GM18519 (cell line): ENCODE data around the gene CNTLN.
"Not testable (repeated sequence)": the region's sequence is repeated elsewhere in the genome, so short reads cannot be mapped to it uniquely, and the experiment has no call there.

Source experiments
- ATAC-seq: cut with Tn5 transposase; IDR thresholded peaks from one replicate; pipeline ENCODE4 v1.9.1; 2021; ENCODE audit warnings: mild to moderate bottlenecking, moderate library complexity; ENCODE audit not compliant: unreplicated experiment, low FRiP score

CNTLN gene

DNA sequence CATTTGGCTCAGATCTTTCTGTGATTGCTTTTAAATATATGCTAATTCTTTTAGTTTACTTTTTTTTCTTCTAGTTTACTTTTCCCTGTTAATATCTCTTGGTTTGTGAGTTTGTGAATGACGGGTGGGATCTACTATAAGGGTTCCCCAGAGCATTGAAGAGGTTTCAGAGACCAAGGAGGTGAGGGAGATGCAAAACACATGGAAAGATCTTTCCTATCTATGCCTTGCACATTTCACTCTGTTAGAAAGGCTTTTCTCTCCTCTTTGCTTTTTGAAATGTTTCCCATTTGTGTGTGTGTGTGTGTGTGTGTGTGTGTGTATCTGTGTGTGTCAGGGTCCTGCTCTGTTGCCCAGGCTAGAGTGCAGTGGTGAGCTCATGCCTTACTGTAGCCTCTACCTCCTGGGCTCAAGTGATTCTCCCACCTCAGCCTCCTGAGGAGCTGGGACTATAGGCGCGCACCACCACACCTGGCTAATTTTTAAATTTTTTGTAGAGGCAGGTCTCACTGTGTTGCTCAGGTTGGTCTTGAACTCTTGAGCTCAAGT, 50.7 kb downstream of the CNTLN start:
- no peak for ATAC-seq

DNA sequence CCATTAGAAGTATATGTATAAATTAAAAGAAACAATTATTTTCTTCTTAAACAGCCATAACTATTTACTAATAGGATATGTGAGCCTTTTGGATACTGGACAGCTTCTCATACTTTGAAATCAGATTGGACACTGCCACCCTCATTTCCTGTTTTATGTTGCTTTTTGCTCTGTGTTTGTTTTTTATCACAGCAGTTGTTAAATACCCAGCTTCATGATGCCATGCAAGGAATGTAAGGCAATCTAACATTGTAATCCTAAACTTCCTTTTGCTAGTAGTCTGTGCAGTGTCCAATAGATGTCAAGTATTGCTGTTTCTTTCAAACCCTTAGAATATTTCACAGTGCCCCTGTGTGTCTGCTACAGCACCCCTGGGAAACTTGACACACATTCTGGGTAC, 56.2 kb downstream of the CNTLN start:
- no peak for ATAC-seq

DNA sequence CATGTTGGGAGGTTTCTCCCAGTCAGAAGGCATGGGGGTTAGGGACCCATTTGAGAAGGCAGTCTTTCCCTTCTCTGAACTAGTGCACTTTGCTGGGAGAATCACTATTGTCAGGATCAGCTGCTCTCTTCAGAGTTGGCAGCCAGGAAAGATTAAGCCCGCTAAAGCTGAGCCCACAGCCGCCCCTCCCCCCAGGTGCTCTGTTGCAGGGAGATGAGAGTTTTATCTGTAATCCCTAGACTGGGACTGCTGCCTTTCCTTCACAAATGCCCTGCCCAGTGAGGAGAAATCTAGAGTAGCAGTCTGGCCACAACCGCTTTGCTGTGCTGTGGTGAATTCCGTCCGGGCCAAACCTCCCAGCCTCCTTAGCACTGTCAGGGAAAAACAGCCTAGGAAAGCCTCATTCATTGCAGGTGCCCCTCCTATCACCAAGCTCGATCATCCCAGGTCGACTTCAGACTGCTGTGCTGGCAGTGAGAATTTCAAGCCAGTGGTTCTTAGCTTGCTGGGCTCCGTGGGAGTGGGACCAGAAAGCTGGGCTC, 69.8 kb downstream of the CNTLN start:
- ATAC-seq = no peak

DNA sequence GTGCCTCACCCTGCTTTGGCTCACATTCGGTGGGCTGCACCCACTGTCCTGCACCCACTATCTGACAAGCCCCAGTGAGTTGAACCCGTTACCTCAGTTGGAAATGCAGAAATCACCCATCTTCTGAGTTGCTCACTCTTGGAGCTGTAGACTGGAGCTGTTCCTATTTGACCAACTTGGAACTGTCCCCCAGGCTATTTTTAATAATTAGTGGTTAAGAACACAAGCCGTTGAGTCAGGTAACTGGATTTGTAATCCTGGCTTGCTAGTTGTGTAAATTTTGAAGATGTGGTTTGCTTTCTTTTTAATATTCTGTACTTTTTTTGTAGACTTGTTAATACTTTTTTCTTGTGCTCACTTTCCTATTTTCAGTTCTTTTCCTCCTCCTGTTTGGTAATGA, 81.2 kb downstream of the CNTLN start:
- ATAC-seq = no peak

DNA sequence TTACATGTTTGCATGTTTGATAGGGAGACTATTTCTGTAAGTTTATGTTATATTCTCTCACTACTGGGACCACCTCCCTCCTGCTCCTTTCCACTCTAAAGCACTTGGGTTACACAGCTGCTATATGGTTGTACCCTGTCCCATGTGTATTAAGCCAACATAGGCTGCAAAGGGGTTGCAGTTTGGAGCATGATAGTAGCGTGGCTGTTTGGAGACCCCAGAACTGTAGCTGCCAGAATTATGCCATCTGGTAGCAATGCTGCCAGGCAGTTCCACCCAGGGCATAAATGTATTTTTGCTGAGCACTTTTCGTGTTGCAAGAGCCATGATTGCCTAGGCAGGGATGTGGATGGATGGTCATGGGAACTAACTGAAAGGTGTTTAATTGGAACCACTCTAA, 81.8 kb downstream of the CNTLN start:
- ATAC-seq = no peak

DNA sequence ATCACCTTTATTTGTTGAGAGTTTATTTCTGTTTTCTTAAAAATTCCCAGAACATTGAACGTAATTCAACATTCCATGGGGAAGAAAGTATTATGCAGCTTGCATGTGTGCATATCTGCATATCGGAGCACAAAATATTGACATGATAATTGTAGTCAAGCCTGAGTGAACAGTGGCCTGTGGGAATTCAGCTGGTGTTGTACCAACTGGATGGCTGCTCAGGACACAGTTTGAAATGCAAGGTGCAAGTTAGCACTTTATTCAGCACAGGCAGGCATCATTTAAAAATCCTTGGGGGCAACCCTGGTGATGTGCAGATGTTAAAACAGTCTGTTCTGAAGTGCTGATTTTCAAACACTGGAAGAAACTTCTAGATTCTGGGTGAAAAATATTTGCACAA, 82.4 kb downstream of the CNTLN start:
- ATAC-seq = no peak

DNA sequence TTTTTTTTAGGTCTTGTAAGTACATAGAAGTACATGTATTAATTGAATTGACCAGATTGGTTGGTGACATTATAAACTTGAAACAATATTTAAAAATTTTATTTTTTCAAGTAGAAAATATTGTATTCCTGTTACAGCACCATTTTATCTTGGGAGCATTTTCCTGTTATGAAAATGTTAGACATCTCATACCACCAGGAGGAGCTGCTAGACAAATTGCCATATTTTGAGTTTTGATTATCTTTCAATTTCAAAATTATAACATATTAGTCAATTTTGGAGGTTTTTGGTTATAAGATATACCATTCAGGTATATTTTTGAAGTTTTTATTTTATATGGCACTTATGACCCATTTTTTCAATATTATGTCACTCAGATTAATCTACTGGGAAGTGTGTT, 84.4 kb downstream of the CNTLN start:
- ATAC-seq = no peak

DNA sequence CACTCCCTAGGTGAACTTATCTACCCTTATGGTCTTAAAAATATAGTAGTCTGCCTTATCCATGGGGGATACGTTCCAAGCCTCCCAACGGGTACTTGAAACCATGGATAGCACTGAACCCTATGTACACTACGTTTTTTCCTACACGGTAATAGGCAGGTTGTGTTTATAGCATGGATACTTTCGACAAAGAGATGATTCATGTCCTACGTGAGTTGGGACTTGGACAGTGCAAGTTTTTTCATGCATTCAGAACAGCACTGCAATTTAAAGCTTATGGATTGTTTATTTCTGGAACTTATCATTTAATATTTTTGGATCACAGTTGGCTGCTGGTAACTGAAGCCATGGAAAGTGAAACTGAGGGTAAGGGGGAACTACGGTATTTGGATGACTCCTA, 88.1 kb downstream of the CNTLN start:
- ATAC-seq = no peak

DNA sequence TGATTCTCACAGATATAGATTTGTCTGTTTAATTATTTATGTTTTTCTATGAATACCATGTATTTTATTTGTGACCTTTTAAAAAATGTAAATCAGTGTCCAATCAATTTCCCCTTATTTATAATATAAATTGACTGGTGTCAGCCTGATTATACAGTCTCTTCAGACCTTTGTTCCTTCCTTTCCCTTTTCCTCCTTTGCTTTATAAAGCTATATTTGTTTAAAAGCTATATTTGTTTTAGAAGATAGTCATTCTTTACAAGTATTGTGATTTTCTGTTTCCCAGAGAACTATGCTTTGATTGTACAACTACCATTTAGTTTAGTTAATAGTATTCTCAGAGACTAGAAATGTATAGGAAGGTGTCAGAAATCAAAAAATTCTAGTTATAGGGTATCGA, 90.6 kb downstream of the CNTLN start:
- ATAC-seq = no peak

DNA sequence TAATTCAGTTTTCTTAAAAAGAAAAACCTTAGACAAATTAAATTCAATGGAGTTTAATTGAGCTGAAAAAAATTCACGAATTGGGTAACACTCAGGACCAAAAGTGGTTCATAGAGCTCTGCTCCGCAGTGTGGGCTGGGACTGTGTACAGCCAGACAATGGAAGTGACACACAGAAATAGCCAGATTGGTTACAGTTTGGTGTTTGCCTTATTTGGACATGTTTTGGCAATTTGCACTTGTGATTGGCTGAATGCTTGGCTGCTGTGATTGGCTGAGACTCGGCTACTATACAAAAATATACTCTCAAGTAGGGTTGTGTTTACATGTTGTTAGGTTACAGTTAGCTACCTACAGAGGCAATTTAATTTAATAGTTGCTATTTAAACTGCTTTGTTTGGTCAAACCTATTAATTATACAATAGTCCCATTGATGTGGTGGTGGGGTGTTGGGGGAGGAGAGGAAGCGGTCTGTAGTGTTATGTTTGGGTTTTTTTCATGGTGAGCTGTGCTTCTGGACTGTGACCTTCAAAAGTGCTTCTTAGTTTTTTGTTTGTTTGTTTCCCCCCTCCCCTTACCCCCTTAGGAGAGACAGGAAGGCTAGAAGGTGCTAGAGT, 95.2 kb downstream of the CNTLN start:
- no peak for ATAC-seq

DNA sequence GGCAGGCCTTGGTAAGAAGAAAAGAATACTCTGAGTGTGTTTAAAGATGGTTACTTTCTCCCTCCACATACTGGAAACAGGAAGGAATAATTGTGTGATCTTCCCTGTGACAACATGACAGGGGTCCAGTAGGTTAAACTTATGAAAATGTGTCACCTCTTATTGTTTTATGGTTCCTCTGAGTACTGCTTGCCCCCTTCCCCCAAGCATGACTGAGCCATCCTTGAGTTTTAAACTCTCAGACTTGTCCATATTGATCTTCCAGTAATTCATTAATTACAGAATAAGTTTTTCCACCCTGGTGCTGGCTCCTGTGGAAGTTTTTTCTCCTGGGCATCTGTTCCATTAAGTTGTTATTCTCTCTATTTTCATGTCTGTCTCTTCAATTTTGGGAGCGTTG, 95.8 kb downstream of the CNTLN start:
- no peak for ATAC-seq

DNA sequence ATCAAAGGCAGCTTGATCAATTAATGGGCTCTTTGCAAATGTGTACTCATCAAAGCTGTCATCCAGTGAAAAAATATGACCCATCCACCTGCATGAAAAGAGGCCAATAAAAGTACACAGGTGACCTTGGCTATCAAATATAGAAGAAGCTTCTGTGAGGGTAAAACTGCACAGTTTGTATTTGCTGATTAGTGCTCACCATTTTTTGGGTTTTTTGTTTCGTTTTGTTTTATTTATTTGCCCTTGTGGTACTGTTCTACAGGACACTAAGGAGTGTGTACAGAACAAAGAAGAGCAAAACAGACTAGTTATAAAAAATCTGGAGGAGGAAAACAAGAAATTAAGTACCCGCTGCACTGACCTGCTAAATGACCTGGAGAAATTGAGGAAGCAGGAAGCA, 101.3 kb downstream of the CNTLN start:
- no peak for ATAC-seq

DNA sequence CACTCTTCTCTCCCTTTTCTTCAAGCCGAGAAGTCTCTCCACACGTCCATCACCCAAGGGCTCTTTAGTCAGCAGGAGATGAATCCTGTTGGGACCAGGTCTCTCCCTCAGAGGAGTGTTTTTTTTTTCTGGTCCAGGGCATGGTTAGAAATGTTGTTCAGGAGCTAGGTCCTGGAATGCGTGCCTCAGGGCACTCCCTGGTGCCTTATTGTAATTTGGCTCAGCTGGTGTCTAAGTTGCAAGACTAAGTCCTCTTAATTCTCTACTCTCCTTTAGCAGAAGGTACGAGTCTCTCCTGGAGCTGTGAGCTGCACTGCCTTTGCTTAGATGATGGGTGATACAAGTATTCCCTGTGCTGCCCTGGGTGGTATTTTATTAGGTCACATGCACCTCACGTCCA, 111.9 kb downstream of the CNTLN start:
- no peak for ATAC-seq

DNA sequence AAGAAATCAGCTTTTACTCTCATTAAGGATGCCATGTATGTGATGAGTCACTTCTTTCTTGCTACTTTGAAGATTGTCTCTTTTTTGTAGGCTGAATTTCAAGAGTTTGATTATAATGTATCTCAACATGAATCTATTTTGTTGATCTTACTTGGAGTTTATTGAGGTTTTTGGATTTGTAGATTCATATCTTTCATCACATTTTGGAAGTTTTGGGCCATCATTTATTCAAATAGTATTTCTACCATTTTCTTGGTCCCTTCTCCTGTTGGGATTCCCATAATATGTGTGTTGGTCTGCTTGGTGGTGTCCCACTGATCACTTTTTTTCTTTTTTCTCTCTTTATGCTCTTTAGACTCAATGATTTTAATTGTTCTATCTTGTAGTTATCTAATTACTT, 116.3 kb downstream of the CNTLN start:
- no peak for ATAC-seq

DNA sequence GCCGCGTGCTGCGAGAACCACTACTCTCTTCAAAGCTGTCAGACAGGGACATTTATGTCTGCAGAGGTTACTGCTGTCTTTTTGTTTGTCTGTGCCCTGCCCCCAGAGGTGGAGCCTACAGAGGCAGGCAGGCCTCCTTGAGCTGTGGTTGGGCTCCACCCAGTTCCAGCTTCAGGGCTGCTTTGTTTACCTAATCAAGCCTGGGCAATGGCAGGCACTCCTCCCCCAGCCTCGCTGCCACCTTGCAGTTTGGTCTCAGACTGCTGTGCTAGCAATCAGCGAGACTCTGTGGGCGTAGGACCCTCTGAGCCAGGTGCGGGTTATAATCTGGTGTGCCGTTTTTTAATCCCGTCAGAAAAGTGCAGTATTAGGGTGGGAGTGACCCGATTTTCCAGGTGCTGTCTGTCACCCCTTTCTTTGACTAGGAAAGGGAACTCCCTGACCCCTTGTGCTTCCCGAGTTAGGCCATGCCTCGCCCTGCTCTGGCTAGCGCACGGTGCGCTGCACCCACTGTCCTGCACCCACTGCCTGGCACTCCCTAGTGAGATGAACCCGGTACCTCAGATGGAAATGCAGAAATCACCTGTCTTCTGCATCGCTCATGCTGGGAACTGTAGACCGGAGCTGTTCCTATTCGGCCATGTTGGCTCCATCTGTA, 133.8 kb downstream of the CNTLN start:
- ATAC-seq = not testable (repeated sequence)

DNA sequence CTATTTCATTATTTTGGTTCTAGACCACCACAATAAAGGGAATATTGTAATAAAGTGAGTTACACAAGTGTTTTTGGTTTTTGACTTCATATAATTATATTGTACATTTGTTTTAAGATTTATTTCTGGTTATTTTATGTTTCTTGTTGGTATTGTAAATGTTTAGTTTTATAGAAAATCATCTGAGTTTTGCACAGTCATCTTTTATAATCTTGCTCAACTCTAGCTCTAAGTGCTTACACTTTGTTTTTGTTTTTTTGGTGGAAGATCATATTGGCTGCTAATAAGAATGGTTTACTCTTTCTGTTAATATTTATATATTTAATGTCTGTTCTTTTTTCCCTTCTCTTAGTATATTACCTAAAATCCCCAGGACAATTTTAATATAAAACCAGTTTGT, 135.0 kb downstream of the CNTLN start:
- ATAC-seq = no peak

DNA sequence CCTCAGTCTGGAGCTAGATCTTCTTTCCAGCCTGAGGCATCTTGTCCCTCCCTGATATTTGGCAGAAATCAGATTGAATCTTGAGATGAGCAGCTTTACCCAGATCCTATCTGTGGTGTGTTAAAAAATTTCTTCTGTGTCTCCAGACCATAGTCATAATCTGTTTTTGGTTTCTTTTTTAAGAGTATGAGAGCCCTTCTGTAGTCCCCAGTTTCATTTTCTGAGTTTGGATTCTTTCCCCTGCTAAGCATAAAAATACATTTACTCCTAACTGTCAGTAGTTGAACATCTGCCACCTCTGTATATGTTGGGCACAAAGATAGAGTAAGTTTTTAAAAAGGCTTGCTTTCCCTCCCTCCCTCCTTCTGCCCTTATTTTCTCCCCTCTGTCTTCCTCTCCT, 137.7 kb downstream of the CNTLN start:
- ATAC-seq = peak; percentile 72

DNA sequence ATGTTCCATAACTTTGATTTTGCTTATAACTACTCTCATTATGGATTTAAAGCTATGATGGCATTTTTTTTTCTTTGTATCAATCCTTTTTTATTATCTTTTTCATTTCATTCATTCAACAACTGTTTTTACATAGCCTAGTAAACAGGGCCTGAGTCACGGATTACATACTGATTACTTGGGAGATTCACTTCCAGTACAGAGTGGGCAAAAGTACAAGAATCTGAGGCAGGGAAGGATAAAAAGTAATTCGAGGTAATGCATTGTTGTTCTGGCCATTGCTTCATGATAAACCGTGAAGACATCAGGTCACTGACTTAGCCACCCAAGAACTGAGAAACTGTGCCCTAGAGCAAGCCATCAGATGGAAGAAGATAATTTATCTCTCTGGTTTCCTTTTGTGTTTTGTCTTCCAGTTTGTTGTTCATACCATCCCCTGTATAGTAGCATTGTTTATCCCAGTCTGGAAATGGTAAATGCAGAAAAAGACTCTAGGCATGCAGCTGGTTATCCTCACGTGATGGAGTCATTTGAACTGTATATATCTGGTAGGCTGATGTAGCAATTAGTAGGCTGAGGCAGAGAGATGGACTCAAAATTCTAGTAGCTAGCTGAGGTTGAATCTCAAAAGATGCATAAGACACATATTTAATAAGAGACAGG, 145.6 kb downstream of the CNTLN start:
- ATAC-seq = no peak

DNA sequence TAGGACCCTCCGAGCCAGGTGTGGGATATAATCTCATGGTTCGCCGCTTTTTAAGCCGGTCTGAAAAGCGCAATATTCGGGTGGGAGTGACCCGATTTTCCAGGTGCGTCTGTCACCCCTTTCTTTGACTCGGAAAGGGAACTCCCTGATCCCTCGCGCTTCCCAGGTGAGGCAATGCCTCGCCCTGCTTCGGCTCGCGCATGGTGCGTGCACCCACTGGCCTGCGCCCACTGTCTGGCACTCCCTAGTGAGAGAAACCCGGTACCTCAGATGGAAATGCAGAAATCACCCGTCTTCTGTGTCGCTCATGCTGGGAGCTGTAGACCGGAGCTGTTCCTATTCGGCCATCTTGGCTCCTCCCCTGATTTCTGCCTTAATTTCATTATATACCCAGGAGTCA, 155.8 kb downstream of the CNTLN start:
- ATAC-seq = not testable (repeated sequence)

DNA sequence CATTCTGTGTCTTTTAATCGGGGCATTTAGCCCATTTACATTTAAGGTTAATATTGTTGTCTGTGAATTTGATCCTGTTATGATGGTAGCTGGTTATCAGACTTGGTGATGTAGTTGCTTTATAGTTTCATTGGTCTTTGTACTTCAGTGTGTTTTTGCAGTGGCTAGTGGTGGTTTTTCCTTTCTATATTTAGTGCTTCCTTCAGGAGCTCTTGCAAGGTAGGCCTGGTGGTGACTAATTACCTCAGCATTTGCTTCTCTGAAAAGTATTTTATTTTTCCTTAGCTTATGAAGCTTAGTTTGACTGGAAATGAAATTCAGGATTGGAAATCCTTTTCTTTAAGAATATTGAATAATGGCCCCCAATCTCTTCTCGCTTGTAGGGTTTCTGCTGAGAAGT, 156.9 kb downstream of the CNTLN start:
- ATAC-seq = no peak

DNA sequence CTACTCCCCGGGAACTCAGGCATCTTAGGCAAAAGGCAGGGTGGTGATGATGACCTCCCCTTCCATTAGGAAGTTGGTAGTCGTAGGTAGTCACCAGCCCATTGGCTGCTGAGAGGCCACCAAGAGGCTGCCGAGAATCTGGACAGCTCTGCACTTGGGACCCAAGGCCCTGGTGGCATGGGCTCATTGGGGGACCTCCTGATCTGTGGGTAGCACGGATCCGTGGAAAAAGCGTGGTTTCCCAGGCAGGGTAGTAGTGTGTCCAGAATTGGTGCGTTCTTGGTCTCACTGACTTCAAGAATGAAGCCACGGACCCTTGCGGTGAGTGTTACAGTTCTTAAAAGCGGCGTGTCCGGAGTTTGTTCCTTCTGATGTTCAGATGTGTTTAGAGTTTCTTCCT, 158.8 kb downstream of the CNTLN start:
- no peak for ATAC-seq
